Erythroblast (primary cell): ENCODE results near the gene GAL3ST1.

Source experiments
- GATA1 ChIP-seq: IDR thresholded peaks from 2 replicates; pipeline ENCODE4 v1.6.1; 2011; ENCODE audit warnings: low read depth, mild to moderate bottlenecking, control low read depth, low read length, moderate library complexity
- POLR2A ChIP-seq: IDR thresholded peaks from 2 replicates; pipeline ENCODE4 v1.6.1; 2011; ENCODE audit warnings: mild to moderate bottlenecking, low read length

- no peak for TF ChIP-seq POLR2A
- TF ChIP-seq GATA1 = no peak
These were observed 40.4 kb upstream of the GAL3ST1 start for GRCh38 chr22:30614879-30615278.
